Lower leg skin (tissue), 4 donors: Measurements from ENCODE around the gene CDK16. TPM values are rescaled to one million over a fixed set of nuclear protein-coding genes. Genes with fewer than 3 reads are reported as not detected.

Source experiments
- DNase-seq, 2 donors: peaks; one replicate each; pipeline ENCODE4 v3.0.0-alpha.2; 2019; ENCODE audit warnings: low spot score in 2 of 2
- H3K4me3 ChIP-seq: fragments of 200-600 bp; sonication (generic); 2 replicates; pipeline ENCODE4 v1.5.1; 2017; ENCODE audit warnings: mild to moderate bottlenecking, low read depth; ENCODE audit not compliant: poor library complexity, severe bottlenecking
- CTCF ChIP-seq, 3 donors: fragments of 450-650 bp; IDR thresholded peaks; one replicate each; pipeline ENCODE4 v1.5.1; 2016; ENCODE audit warnings: antibody characterized with exemption in 3 of 3, mild to moderate bottlenecking in 3 of 3, moderate library complexity in 2 of 3
- POLR2A ChIP-seq, 2 donors: fragments of 450-650 bp; IDR thresholded peaks; one replicate each; pipeline ENCODE4 v1.6.1; 2016 to 2017; ENCODE audit warnings: antibody characterized with exemption in 2 of 2, mild to moderate bottlenecking in 1 of 2, moderate library complexity in 1 of 2
- WGBS, 2 donors: methylation state at CpG; one replicate each; pipeline ENCODE4 v1.1.5; 2018; 5-methylcytosine and 5-hydroxymethylcytosine counted together
- intact Hi-C: fragments of 100-400 bp; cut with DNase I; formaldehyde crosslinking; loops from one replicate; pipeline ENCODE4 v1.15.0; 2023; ENCODE audit warnings: low total_unique reads
- total RNA-seq, 4 donors: library from RNA; depleted of rRNA; stranded (reverse); fragments of >200 nt; gene quantifications; one replicate each; pipeline ENCODE4 v1.1.0, GENCODE V29; 2016

CDK16 gene
- total RNA-seq, 4 donors from 2014 or later = 57.7 to 98.0 (median 73.5) TPM

GRCh38 chrX:47198026-47198686 is 20.3 kb upstream of the CDK16 start:
- TF ChIP-seq POLR2A (IDR thresholded peaks at IDR 0.05) (no peak), CTCF (IDR thresholded peaks at IDR 0.05) (no peak)
- no peak for DNase-seq
- intact Hi-C loops = loop anchor here (10.0 kb wide), 2 partner anchors 187 to 327 kb away; no protein-coding TSS in a partner anchor
- H3K4me3 ChIP-seq = no peak overlapping the region
- 77 to 94% methylated on average over 10 of the region's 10 CpGs for WGBS, 2 donors

- TF ChIP-seq CTCF (IDR thresholded peaks at IDR 0.05) (no peak), POLR2A (IDR thresholded peaks at IDR 0.05) (no peak)
- no peak overlapping the region for H3K4me3 ChIP-seq
- no peak for DNase-seq
- intact Hi-C loops = loop anchor here (10.0 kb wide), 2 partner anchors 186 to 326 kb away; no protein-coding TSS in a partner anchor
- WGBS, 2 donors = 60 to 86% methylated on average over 9 to 15 of the region's 15 CpGs
These were observed 19.8 kb upstream of the CDK16 start for GRCh38 chrX:47198687-47199080.

GRCh38 chrX:47199286-47199685 is 19.2 kb upstream of the CDK16 start:
- intact Hi-C loops = loop anchor here (10.0 kb wide), 2 partner anchors 186 to 326 kb away; no protein-coding TSS in a partner anchor
- TF ChIP-seq POLR2A (IDR thresholded peaks at IDR 0.05) (no peak), CTCF (IDR thresholded peaks at IDR 0.05) (no peak)
- no peak for DNase-seq
- no peak overlapping the region for H3K4me3 ChIP-seq
- 88 to 92% methylated on average over 10 of the region's 10 CpGs for WGBS, 2 donors

- TF ChIP-seq POLR2A (IDR thresholded peaks at IDR 0.05) (no peak), CTCF (IDR thresholded peaks at IDR 0.05) (no peak)
- 57 to 63% methylated on average over 9 of the region's 9 CpGs for WGBS, 2 donors
- DNase-seq = peak in 1 of 2 donors; percentile 63
- H3K4me3 ChIP-seq = no peak overlapping the region
- intact Hi-C loops = no loop called here
These were observed 17.9 kb upstream of the CDK16 start for GRCh38 chrX:47200385-47201150.

- DNase-seq = no peak
- intact Hi-C loops = no loop called here
- TF ChIP-seq POLR2A (IDR thresholded peaks at IDR 0.05) = no peak
- no peak for TF ChIP-seq CTCF (IDR thresholded peaks at IDR 0.05)
- 89 to 91% methylated on average over 7 to 8 of the region's 9 CpGs for WGBS, 2 donors
- H3K4me3 ChIP-seq = no peak overlapping the region
These were observed 17.0 kb upstream of the CDK16 start for GRCh38 chrX:47201345-47201944.
